NT2/D1 (cell line): ENCODE measurements around the gene EPHA1.

Experiments used
- DNase-seq: peaks from one replicate; pipeline ENCODE4 v3.0.0-alpha.2; 2011; ENCODE audit warnings: low read depth, low spot score
- H3K27me3 ChIP-seq: 2 replicates; pipeline ENCODE4 v1.6.0; 2011; ENCODE audit warnings: mild to moderate bottlenecking; ENCODE audit not compliant: insufficient read length, insufficient read depth
- H3K36me3 ChIP-seq: 2 replicates; pipeline ENCODE4 v1.6.1; 2011; ENCODE audit warnings: mild to moderate bottlenecking, low read length, mixed read lengths; ENCODE audit not compliant: insufficient read depth, insufficient read length
- H3K4me1 ChIP-seq: 2 replicates; pipeline ENCODE4 v1.5.1; 2011; ENCODE audit not compliant: insufficient read depth, insufficient read length
- H3K4me3 ChIP-seq: 2 replicates; pipeline ENCODE4 v1.5.1; 2011; ENCODE audit warnings: low read depth; ENCODE audit not compliant: insufficient read length
- H3K9ac ChIP-seq: 2 replicates; pipeline ENCODE4 v1.6.0; 2011; ENCODE audit warnings: low read depth; ENCODE audit not compliant: insufficient read length
- H3K9me3 ChIP-seq: 2 replicates; pipeline ENCODE4 v1.5.1; 2011; ENCODE audit warnings: mild to moderate bottlenecking, low read length; ENCODE audit not compliant: insufficient read depth
- SUZ12 ChIP-seq: IDR thresholded peaks from 2 replicates; pipeline ENCODE4 v1.6.1; 2011; ENCODE audit not compliant: insufficient read length, insufficient read depth; ENCODE audit errors: extremely low read depth
- YY1 ChIP-seq: IDR thresholded peaks from 2 replicates; pipeline ENCODE4 v1.6.1; 2011; ENCODE audit not compliant: insufficient read length, insufficient read depth
- ZNF274 ChIP-seq: IDR thresholded peaks from 2 replicates; pipeline ENCODE4 v1.6.1; 2011; ENCODE audit warnings: mild to moderate bottlenecking, low read depth, low read length

Gene EPHA1

GRCh38 chr7:143399151-143399550 lies 9.5 kb downstream of the EPHA1 start:
- Histone ChIP-seq H3K4me1 (no peaks in the 10 kb centered on the region), H3K4me3 (no peak overlapping the region), H3K9me3 (no peaks in the 10 kb centered on the region), H3K36me3 (peaks cover 59% of the 10 kb centered on the region), H3K27me3 (no peaks in the 10 kb centered on the region), H3K9ac (no peak overlapping the region)
- no peak for TF ChIP-seq SUZ12
- TF ChIP-seq ZNF274: no peak
- no peak for TF ChIP-seq YY1
- no peak for DNase-seq

GRCh38 chr7:143398616-143399015 lies 10.0 kb downstream of the EPHA1 start:
- H3K27me3 ChIP-seq: no peaks in the 10 kb centered on the region
- peaks cover 64% of the 10 kb centered on the region for H3K36me3 ChIP-seq
- no peaks in the 10 kb centered on the region for H3K9me3 ChIP-seq
- H3K9ac ChIP-seq: no peak overlapping the region
- TF ChIP-seq SUZ12 (no peak), ZNF274 (no peak), YY1 (no peak)
- H3K4me1 ChIP-seq: no peaks in the 10 kb centered on the region
- no peak overlapping the region for H3K4me3 ChIP-seq
- DNase-seq: no peak

- Histone ChIP-seq H3K9ac (no peak overlapping the region), H3K9me3 (no peaks in the 10 kb centered on the region), H3K4me1 (no peaks in the 10 kb centered on the region), H3K27me3 (no peaks in the 10 kb centered on the region), H3K36me3 (peaks cover 71% of the 10 kb centered on the region), H3K4me3 (no peak overlapping the region)
- TF ChIP-seq ZNF274 (no peak), SUZ12 (no peak), YY1 (no peak)
- no peak for DNase-seq
Measured at GRCh38 chr7:143397710-143398530, 10.7 kb downstream of the EPHA1 start.

- no peak for DNase-seq
- no peak overlapping the region for H3K9ac ChIP-seq
- H3K9me3 ChIP-seq: no peaks in the 10 kb centered on the region
- no peaks in the 10 kb centered on the region for H3K4me1 ChIP-seq
- no peak overlapping the region for H3K4me3 ChIP-seq
- no peaks in the 10 kb centered on the region for H3K27me3 ChIP-seq
- no peak for TF ChIP-seq YY1
- no peak for TF ChIP-seq ZNF274
- TF ChIP-seq SUZ12: no peak
- peaks cover 74% of the 10 kb centered on the region for H3K36me3 ChIP-seq
Measured at GRCh38 chr7:143396625-143397556, 11.8 kb downstream of the EPHA1 start.

GRCh38 chr7:143396182-143396581 lies 12.5 kb downstream of the EPHA1 start:
- no peak for TF ChIP-seq YY1
- TF ChIP-seq SUZ12: no peak
- TF ChIP-seq ZNF274: no peak
- no peak for DNase-seq
- no peak overlapping the region for H3K9ac ChIP-seq
- H3K4me3 ChIP-seq: no peak overlapping the region
- H3K9me3 ChIP-seq: no peaks in the 10 kb centered on the region
- peaks cover 78% of the 10 kb centered on the region for H3K36me3 ChIP-seq
- no peaks in the 10 kb centered on the region for H3K4me1 ChIP-seq
- H3K27me3 ChIP-seq: no peaks in the 10 kb centered on the region

GRCh38 chr7:143395187-143396149 lies 13.2 kb downstream of the EPHA1 start:
- no peaks in the 10 kb centered on the region for H3K4me1 ChIP-seq
- no peak overlapping the region for H3K4me3 ChIP-seq
- DNase-seq: no peak
- no peak overlapping the region for H3K9ac ChIP-seq
- no peak for TF ChIP-seq YY1
- TF ChIP-seq SUZ12: no peak
- TF ChIP-seq ZNF274: no peak
- no peaks in the 10 kb centered on the region for H3K27me3 ChIP-seq
- no peaks in the 10 kb centered on the region for H3K9me3 ChIP-seq
- H3K36me3 ChIP-seq: peaks cover 79% of the 10 kb centered on the region
